Stimulated activated CD8-positive, alpha-beta memory T cell treated with anti-CD3 and anti-CD28 coated beads, Interleukin-12 subunit alpha, Interleukin-12 subunit beta, amount 100 ng/mL, for 24 hours (primary cell): Measurements from ENCODE around the gene VAV2.

Experiments used
- DNase-seq: peaks from one replicate; pipeline ENCODE4 v3.0.0-alpha.2; 2020; ENCODE audit errors: extremely low read depth

Gene VAV2

DNA sequence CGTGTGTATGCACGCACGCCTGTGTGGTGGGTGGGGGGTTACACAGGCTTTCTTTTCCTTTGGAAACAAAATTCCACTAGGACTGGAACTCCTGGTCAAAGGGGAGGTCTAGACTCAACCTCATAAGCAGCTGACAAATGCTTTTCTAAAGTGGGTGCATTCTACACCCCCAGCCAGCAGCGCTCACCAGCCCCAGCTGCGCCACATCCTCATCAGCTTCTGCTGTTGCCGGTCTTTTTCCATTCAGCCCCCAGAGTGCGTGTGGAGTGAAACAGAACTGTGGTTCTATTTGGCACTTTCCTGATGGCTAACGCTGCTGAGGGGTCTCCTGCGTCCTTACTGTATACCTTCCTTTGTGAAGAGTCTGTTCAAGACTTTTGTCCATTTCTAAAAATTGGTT, 176.3 kb downstream of the VAV2 start:
- DNase-seq, result no peak

GRCh38 chr9:133814586-133815208, 177.4 kb downstream of the VAV2 start:
- no peak for DNase-seq

DNA sequence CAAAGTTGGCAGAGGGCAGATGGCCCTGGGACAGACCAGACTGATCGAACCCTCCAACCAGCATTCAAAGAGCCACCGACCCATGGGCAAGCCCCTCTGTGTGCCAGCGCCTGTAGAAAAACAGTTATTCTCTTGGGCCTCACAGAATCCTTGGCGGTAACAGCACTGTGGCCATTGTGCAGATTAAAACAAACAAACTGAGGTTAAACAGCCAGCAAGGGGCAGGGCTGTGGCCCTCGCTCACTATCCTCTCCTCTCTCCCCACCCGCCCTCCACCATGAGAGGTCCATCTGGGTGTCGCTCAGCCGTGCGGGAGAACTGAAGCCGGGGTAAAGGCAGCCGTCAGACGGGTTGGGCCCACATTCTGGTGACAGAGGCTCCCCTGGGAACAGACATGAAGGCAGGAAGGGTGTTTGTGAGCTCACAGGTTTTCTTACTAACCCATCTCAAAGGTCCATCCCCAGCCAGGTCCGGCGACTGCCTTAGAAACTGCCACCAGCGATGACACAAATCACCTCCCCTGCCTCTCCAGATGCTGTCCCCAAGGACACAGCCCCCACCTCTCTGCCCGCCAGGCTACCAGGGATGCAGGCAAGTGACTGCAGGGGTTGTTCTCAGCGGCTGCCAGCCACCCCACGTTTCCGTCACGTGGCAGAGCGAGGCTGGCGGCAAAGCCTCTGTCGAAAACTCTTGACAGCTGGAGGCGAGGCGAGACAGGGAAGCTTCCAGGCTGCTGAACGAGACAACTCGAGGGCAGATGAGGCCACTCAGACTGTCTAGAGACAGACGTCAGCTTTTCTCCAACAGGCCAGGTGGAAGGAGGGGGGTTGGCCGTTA, 178.2 kb downstream of the VAV2 start:
- DNase-seq, result no peak

DNA sequence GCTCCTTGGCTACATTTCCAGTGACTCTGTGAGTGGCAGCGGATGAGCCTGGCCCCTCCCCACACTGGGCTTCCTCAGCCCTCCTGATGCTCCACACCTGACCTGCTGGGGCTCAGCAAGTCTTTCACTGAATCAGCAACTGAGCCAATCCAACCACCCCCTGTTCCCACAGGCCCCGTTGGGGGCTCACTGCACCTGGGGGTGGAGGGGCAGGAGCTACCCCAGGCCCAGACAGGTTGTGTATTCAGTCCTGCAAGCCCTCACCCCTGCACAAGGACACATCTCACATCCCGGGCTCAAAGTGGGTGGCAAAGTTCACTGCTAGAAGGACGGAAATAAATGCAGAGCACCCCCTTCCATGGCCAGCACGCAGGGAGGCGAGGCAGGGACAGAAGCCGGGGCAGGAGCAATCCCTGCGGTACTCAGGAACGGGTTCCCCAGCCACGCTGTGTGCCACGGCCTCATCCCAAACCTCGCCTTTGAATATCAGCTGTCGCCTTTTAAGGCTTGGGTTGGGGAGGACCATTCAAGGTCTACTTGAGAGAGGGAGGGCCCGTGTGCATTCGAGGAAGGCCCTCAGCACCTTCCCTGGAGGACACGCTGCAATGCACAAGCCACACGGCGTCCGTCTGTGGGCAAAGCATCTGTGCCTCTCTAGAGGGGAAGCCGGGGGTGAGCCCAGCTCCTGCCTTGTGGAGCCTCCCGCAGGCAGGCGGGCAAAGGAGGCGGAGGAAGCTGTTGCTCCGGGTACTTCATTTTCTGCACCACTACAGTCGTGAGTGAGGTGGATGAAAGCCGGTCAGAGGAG, 179.0 kb downstream of the VAV2 start:
- DNase-seq, result no peak

DNA sequence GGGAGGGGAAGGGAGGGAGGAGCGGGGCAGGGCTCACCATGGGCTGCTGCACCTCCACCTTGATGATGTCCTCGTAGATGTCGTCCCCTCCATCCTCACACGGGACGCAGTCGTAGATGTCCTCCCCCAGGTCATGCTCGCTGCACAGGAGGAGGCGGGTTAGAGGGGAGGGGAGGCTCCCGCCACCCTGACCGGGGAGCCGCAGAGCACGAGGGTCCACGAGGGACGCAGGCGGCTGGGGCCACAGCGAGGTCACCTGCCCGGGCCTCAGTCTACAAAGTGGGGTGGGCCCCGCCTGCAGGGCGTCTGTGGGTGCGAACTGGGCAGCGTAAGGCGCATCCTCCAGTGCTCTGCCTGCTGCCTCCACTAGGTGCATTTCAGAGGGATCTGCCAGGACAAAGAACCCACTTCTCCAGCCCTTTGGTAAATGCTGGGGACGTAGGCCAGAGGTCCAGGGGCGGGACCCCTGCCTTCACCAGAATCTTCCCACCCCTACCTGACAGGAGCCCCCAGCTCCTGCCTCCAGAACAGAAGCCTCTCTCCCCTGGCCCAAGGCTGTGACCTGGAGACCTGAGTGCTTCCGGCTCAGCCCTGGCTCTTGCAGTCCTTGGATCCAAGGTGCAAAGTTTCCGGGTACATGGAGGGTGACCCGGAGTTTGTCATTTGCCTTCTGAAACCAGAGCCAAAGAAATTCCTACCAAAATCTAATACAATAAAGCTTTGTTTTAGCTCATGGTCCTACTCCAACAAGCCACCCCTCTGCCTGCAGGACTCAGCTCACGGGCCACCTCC, 179.9 kb downstream of the VAV2 start:
- DNase-seq, result no peak

GRCh38 chr9:133811471-133811870, 180.7 kb downstream of the VAV2 start:
- DNase-seq, result no peak

- DNase-seq, result no peak
Observed at GRCh38 chr9:133810556-133811195, 181.4 kb downstream of the VAV2 start.

GRCh38 chr9:133809335-133809734, 182.8 kb downstream of the VAV2 start:
- DNase-seq, result no peak

DNA sequence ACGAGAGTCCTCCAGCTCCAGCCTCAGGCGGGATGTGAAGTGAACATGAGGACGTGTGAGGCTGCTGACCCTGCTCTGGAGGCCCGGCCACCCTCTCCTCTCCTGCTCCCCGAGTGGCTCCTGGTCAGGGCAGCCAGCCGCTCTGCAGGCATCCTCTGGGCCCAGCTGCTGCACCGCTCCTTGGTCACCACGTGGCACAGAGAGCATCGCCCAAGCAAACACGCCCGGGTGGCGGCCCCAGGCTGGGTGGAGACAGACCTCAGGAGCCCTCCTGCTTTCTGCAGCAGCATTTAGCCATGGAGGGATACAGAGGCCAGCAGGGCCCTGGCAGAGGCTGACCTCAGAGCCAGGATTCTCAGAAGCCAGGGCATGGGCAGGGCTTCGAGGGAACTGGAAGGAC, 184.3 kb downstream of the VAV2 start:
- no peak for DNase-seq

DNA sequence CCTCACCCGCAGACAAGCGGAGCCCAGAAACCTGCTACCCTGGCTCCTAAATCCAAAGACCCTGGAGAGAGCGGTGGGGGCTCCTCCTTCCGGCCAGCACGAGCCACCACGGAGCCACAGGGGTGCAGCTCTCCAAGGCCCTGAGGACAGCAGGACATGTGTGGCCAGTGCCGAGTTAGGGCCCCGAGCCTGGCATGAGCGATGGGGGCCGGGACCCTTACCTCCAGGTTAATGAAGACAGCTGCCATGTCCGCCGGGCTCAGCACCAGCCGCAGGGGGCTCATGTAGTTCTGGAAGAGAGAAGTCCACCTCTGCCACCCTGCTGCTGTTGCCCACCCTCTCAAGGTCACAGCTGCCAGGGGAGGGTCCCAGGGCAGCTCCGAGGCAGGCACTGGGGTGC, 185.1 kb downstream of the VAV2 start:
- DNase-seq, result no peak

DNA sequence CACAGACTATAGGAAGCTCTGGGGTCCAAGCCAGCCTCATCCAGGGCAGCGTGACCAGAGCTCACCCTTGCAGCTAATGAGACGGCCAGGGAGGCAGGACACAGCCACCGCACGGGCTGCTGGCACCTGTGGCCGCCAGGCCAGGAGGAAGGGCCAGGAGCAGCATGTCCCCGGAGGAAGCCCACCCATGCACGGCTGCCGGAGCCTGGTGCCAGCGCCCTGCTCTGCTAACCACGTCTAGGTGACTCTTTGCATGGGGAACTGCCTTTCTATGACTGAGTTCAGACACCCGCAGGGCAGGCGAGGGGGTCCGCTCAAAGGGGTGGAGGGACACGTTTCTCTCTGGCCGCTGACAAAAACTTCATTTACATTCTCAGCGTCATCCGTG, 185.5 kb downstream of the VAV2 start:
- DNase-seq, result no peak

GRCh38 chr9:133805876-133806622, 186.1 kb downstream of the VAV2 start:
- DNase-seq, result no peak

DNA sequence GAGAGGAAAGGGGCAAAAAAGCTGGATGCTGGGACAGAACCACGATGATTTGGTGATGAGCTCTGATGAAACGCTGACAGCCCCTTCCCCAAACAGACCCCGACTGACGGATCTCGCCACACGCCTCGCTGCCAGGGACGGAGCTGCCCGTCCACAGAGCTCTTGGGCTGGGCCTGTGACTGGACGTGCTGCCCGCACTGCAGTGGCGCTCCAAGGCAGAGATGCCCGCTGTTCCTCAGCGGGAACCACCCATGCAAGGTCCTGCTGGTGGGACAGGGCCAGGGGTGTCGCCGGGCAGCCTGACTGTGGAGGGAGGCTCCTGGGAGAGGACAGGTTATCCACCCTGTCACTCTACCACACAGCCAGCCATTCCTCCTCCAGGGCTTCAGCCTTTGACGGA, 187.9 kb downstream of the VAV2 start:
- DNase-seq, result no peak

- no peak for DNase-seq
Observed at GRCh38 chr9:133803745-133804144, 188.4 kb downstream of the VAV2 start.

DNA sequence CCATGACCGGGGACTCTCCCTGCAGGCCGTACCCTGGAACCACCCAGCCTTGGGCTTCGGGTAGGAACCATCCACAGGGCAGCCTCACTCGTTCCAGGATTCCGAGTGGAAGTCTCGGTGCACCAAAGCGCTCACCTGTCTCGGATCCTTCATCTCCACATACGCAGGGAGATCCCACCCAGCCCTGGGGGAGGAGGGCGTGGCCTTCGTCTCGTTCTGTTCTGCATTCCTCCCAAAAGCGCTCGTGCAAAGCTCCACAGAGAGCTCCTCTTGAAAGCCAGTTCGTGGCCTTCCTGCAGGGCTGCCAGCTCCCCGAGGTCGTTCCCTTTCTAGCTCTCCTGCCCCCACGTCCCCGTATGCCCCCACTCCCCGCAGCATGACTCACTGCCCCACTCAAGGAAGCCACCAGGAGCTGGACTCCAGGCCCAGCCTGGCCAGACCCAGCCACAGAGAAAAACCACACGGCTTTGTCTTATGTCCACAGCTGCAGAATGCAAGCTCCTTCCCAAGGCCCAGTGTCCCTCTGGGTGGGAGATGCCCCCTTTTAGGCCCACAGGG, 189.0 kb downstream of the VAV2 start:
- no peak for DNase-seq

GRCh38 chr9:133801739-133802138, 190.4 kb downstream of the VAV2 start:
- DNase-seq, result no peak

DNA sequence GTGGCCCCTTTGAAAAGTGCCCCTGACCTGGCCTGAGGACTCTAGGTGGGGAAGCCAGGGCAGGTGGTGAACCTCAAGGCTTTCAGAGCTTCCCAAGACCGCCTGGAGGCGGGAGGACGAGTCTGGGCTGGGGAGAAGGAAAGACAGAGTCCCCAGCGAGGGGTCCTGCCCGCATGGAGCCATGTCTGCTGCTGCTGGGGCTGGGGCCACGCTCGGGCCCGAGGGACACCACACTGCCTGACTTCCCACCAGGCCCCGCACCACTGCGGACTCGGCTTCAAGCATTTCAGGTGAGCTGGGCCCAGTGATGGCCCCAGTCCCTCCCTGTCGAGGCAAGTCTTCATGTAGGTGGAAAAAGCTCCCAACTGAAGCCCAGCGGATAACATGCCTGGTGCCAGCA, 191.9 kb downstream of the VAV2 start:
- DNase-seq, result no peak

DNA sequence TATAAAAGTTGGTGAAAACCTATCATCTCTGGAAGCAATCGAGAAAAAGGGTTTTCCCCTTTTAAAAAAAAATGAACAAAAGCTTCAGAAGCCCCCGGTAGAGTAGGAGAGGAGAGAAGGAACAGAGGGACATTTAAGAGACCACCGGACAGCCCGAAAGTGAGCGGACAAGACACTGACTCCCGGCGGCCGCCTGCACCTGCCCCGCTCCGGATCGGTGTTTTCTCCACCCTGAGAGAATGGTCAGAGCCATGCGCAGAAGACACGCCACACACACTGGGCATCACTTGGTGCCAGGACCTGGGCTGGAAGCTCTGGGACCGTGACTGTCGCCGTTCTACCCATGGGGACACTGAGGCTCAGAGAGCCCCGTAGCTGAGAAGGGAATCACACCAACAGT, 192.4 kb downstream of the VAV2 start:
- DNase-seq, result no peak

GRCh38 chr9:133799106-133799505, 193.0 kb downstream of the VAV2 start:
- no peak for DNase-seq

- DNase-seq, result no peak
Observed at GRCh38 chr9:133798160-133798559, 194.0 kb downstream of the VAV2 start.
